C4-2B (cell line): ENCODE data around the gene PCDH9.

Source experiments
- CTCF ChIP-seq: fragments of 450-650 bp; conservative IDR thresholded peaks from 2 replicates; pipeline ENCODE4 v1.5.1; 2017; ENCODE audit warnings: mild to moderate bottlenecking
- ZFX ChIP-seq: fragments of 450-650 bp; IDR thresholded peaks from 2 replicates; pipeline ENCODE4 v1.6.1; 2017

- TF ChIP-seq CTCF = no peak
- no peak for TF ChIP-seq ZFX
These were observed 700.0 kb downstream of the PCDH9 start for GRCh38 chr13:66530158-66530557.
